GM12892 (cell line): Measurements from ENCODE around the gene RPTOR.

ENCODE experiments used
- POLR2A ChIP-seq: IDR thresholded peaks from 2 replicates; pipeline ENCODE4 v1.6.1; 2011; ENCODE audit warnings: low read depth, low read length, control low read depth
- POLR2AphosphoS5 ChIP-seq: IDR thresholded peaks from 2 replicates; pipeline ENCODE4 v1.6.1; 2011; ENCODE audit warnings: low read depth, low read length, control low read depth

GRCh38 chr17:81002409-81003361 lies 458.0 kb downstream of the RPTOR start:
- TF ChIP-seq POLR2A, result no peak
- no peak; the same call in 1 of the 2 replicates for TF ChIP-seq POLR2AphosphoS5
